Glutamatergic neuron (in vitro differentiated cells): ENCODE results near the gene EML6. TPM values are rescaled to one million over a fixed set of nuclear protein-coding genes. Genes with fewer than 3 reads are reported as not detected.

ENCODE experiments used
- DNase-seq: peaks from one replicate; pipeline ENCODE4 v3.0.0; 2022
- H3K27ac Mint-ChIP-seq: one replicate; pipeline ENCODE4 v1.8.0; 2020; ENCODE audit warnings: mild to moderate bottlenecking, mixed read lengths, inconsistent platforms; ENCODE audit not compliant: unreplicated experiment
- H3K27me3 Mint-ChIP-seq: one replicate; pipeline ENCODE4 v1.8.0; 2020; ENCODE audit warnings: mild to moderate bottlenecking, moderate library complexity, mixed read lengths, inconsistent platforms; ENCODE audit not compliant: unreplicated experiment
- H3K36me3 Mint-ChIP-seq: one replicate; pipeline ENCODE4 v1.8.0; 2020; ENCODE audit warnings: mild to moderate bottlenecking, mixed read lengths, inconsistent platforms; ENCODE audit not compliant: unreplicated experiment
- H3K4me1 Mint-ChIP-seq: one replicate; pipeline ENCODE4 v1.8.0; 2020; ENCODE audit warnings: mild to moderate bottlenecking, low read depth, mixed read lengths, inconsistent platforms; ENCODE audit not compliant: unreplicated experiment
- H3K4me3 Mint-ChIP-seq: one replicate; pipeline ENCODE4 v1.8.0; 2020; ENCODE audit warnings: mild to moderate bottlenecking, mixed read lengths, inconsistent platforms; ENCODE audit not compliant: unreplicated experiment
- H3K9me3 Mint-ChIP-seq: one replicate; pipeline ENCODE4 v1.8.0; 2020; ENCODE audit warnings: mild to moderate bottlenecking, moderate library complexity, mixed read lengths, inconsistent platforms; ENCODE audit not compliant: unreplicated experiment
- total RNA-seq: library from RNA; stranded (reverse); fragmentation: NEBNext Ultra II Directional; extraction: Animal tissue kit (Norgen Biotek cat#: 25700); gene quantifications from one replicate; pipeline ENCODE4 v1.2.1, GENCODE V29; 2021; ENCODE audit not compliant: unreplicated experiment
- TF ChIP-seq, protein P1 (sequence below): fragments of 200-600 bp; sonication (generic); IDR thresholded peaks from one replicate; pipeline ENCODE4 v1.5.0; 2021; ENCODE audit not compliant: partially characterized antibody, unreplicated experiment

EML6 gene
- total RNA-seq, 1 donor from 2014 or later = 0.91 TPM

- H3K36me3 Mint-ChIP-seq = no peaks in the 10 kb centered on the region
- no peak overlapping the region for H3K4me3 Mint-ChIP-seq
- peaks cover 7% of the 10 kb centered on the region for H3K27me3 Mint-ChIP-seq
- H3K9me3 Mint-ChIP-seq = peaks cover 3% of the 10 kb centered on the region
- DNase-seq = no peak
- TF ChIP-seq, protein P1, sequence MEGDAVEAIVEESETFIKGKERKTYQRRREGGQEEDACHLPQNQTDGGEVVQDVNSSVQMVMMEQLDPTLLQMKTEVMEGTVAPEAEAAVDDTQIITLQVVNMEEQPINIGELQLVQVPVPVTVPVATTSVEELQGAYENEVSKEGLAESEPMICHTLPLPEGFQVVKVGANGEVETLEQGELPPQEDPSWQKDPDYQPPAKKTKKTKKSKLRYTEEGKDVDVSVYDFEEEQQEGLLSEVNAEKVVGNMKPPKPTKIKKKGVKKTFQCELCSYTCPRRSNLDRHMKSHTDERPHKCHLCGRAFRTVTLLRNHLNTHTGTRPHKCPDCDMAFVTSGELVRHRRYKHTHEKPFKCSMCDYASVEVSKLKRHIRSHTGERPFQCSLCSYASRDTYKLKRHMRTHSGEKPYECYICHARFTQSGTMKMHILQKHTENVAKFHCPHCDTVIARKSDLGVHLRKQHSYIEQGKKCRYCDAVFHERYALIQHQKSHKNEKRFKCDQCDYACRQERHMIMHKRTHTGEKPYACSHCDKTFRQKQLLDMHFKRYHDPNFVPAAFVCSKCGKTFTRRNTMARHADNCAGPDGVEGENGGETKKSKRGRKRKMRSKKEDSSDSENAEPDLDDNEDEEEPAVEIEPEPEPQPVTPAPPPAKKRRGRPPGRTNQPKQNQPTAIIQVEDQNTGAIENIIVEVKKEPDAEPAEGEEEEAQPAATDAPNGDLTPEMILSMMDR = no peak
- H3K4me1 Mint-ChIP-seq = peaks cover 16% of the 10 kb centered on the region
- no peak overlapping the region for H3K27ac Mint-ChIP-seq
Measured at GRCh38 chr2:54950811-54951210, 227.3 kb downstream of the EML6 start.

- H3K36me3 Mint-ChIP-seq = no peaks in the 10 kb centered on the region
- H3K27ac Mint-ChIP-seq = no peak overlapping the region
- H3K9me3 Mint-ChIP-seq = peaks cover 3% of the 10 kb centered on the region
- peaks cover 3% of the 10 kb centered on the region for H3K27me3 Mint-ChIP-seq
- TF ChIP-seq, protein P1 = no peak
- no peak overlapping the region for H3K4me3 Mint-ChIP-seq
- DNase-seq = no peak
- H3K4me1 Mint-ChIP-seq = peaks cover 16% of the 10 kb centered on the region
Measured at GRCh38 chr2:54952425-54952824, 229.0 kb downstream of the EML6 start.

DNA sequence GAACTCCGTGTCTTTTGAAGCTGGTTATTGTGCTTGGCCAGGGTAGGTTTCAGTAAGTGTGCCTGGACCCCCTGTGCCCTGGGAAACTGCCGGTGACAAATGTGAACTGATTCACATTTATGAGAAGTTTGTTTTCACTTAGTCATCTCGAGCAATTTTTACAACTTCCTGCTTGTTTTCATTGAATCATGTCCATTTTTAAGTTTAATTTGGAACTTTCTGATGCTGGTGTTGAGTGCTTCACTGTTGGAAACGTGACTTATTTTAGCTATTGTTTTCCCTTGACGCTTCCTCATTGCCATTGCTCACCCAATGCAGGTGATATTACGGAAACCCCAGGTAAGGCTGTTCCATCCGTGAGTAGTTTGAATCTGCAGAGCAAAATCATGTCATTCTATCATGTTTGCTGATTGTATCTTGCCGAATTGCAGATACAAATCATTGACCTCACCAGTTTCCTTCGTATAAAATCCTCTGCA lies 229.6 kb downstream of the EML6 start:
- H3K27ac Mint-ChIP-seq = peak overlapping the region; percentile 36
- peaks cover 15% of the 10 kb centered on the region for H3K4me1 Mint-ChIP-seq

GRCh38 chr2:54954158-54954557 lies 230.7 kb downstream of the EML6 start:
- TF ChIP-seq, protein P1 = no peak
- Mint-ChIP-seq H3K36me3 (no peaks in the 10 kb centered on the region), H3K27me3 (peaks cover 3% of the 10 kb centered on the region), H3K27ac (no peak overlapping the region), H3K4me1 (peaks cover 11% of the 10 kb centered on the region), H3K9me3 (peaks cover 3% of the 10 kb centered on the region), H3K4me3 (no peak overlapping the region)
- DNase-seq = no peak

More for the DNA sequence above, 229.6 kb downstream of the EML6 start:
- no peaks in the 10 kb centered on the region for H3K36me3 Mint-ChIP-seq
- no peak for DNase-seq
- H3K27me3 Mint-ChIP-seq = peaks cover 3% of the 10 kb centered on the region
- TF ChIP-seq, protein P1 = no peak
- peaks cover 3% of the 10 kb centered on the region for H3K9me3 Mint-ChIP-seq
- H3K4me3 Mint-ChIP-seq = no peak overlapping the region

GRCh38 chr2:54954705-54955357 lies 231.4 kb downstream of the EML6 start:
- H3K27ac Mint-ChIP-seq = no peak overlapping the region
- no peak for DNase-seq
- TF ChIP-seq, protein P1 = no peak
- H3K36me3 Mint-ChIP-seq = no peaks in the 10 kb centered on the region
- H3K4me1 Mint-ChIP-seq = peaks cover 11% of the 10 kb centered on the region
- H3K27me3 Mint-ChIP-seq = peaks cover 3% of the 10 kb centered on the region
- H3K4me3 Mint-ChIP-seq = no peak overlapping the region
- H3K9me3 Mint-ChIP-seq = peaks cover 2% of the 10 kb centered on the region
